GM10266 (cell line): ENCODE results near the gene PLAC1.

Experiments
- DNase-seq: peaks from one replicate; pipeline ENCODE4 v3.0.0; 2012; ENCODE audit errors: extremely low spot score
- CTCF ChIP-seq: IDR thresholded peaks from 2 replicates; pipeline ENCODE4 v1.5.1; 2012; ENCODE audit warnings: mild to moderate bottlenecking, low read depth; ENCODE audit not compliant: control insufficient read depth, insufficient read depth; ENCODE audit errors: missing control alignments

PLAC1 gene

GRCh38 chrX:134544513-134545151 is 113.6 kb downstream of the PLAC1 start:
- DNase-seq: no peak

GRCh38 chrX:134544135-134544512 is 114.1 kb downstream of the PLAC1 start:
- no peak for DNase-seq
- TF ChIP-seq CTCF: no peak

More at GRCh38 chrX:134544513-134545151, 113.6 kb downstream of the PLAC1 start:
- TF ChIP-seq CTCF: no peak

GRCh38 chrX:134543288-134543687 is 115.0 kb downstream of the PLAC1 start:
- no peak for TF ChIP-seq CTCF
- DNase-seq: no peak

- TF ChIP-seq CTCF: no peak
- no peak for DNase-seq
Observed at GRCh38 chrX:134542485-134542884, 115.8 kb downstream of the PLAC1 start.

- TF ChIP-seq CTCF: no peak
- no peak for DNase-seq
Observed at GRCh38 chrX:134541906-134542305, 116.4 kb downstream of the PLAC1 start.

GRCh38 chrX:134538316-134538715 is 120.0 kb downstream of the PLAC1 start:
- TF ChIP-seq CTCF: no peak
- no peak for DNase-seq

- TF ChIP-seq CTCF: no peak
- no peak for DNase-seq
Observed at GRCh38 chrX:134537179-134537955, 120.9 kb downstream of the PLAC1 start.
